CD4-positive, alpha-beta T cell treated with Interleukin-6 for 4 hours (primary cell): ENCODE measurements around the gene NT5DC3.

ENCODE experiments used
- DNase-seq: peaks from one replicate; pipeline ENCODE4 v3.0.0-alpha.2; 2020; ENCODE audit warnings: mixed read lengths

Gene NT5DC3

GRCh38 chr12:103780093-103780440 is 61.0 kb downstream of the NT5DC3 start:
- DNase-seq: no peak

GRCh38 chr12:103779410-103780092 is 61.5 kb downstream of the NT5DC3 start:
- DNase-seq: no peak

- DNase-seq: no peak
Measured at GRCh38 chr12:103778781-103779180, 62.3 kb downstream of the NT5DC3 start.

- DNase-seq: no peak
Measured at GRCh38 chr12:103774977-103775560, 66.0 kb downstream of the NT5DC3 start.

- DNase-seq: no peak
Measured at GRCh38 chr12:103773109-103773910, 67.7 kb downstream of the NT5DC3 start.

GRCh38 chr12:103772367-103773108 is 68.5 kb downstream of the NT5DC3 start:
- no peak for DNase-seq

GRCh38 chr12:103771466-103771865 is 69.6 kb downstream of the NT5DC3 start:
- peak; percentile 7 for DNase-seq

GRCh38 chr12:103769240-103769945 is 71.6 kb downstream of the NT5DC3 start:
- no peak for DNase-seq

- DNase-seq: no peak
Measured at GRCh38 chr12:103768467-103769123, 72.4 kb downstream of the NT5DC3 start.

- no peak for DNase-seq
Measured at GRCh38 chr12:103766028-103766427, 75.0 kb downstream of the NT5DC3 start.

GRCh38 chr12:103765322-103765721 is 75.7 kb downstream of the NT5DC3 start:
- DNase-seq: no peak

GRCh38 chr12:103762473-103762872 is 78.6 kb downstream of the NT5DC3 start:
- DNase-seq: no peak

GRCh38 chr12:103758310-103759089 is 82.5 kb downstream of the NT5DC3 start:
- DNase-seq: no peak

GRCh38 chr12:103757248-103757647 is 83.8 kb downstream of the NT5DC3 start:
- DNase-seq: no peak

GRCh38 chr12:103756443-103756842 is 84.6 kb downstream of the NT5DC3 start:
- DNase-seq: no peak

- DNase-seq: no peak
Measured at GRCh38 chr12:103755425-103755824, 85.6 kb downstream of the NT5DC3 start.

- no peak for DNase-seq
Measured at GRCh38 chr12:103751600-103751999, 89.4 kb downstream of the NT5DC3 start.

- no peak for DNase-seq
Measured at GRCh38 chr12:103751171-103751570, 89.9 kb downstream of the NT5DC3 start.

- DNase-seq: no peak
Measured at GRCh38 chr12:103748875-103749274, 92.2 kb downstream of the NT5DC3 start.

GRCh38 chr12:103748002-103748401 is 93.0 kb downstream of the NT5DC3 start:
- no peak for DNase-seq

GRCh38 chr12:103745962-103746361 is 95.1 kb downstream of the NT5DC3 start:
- no peak for DNase-seq
